ENCODE data around the gene PCBD1. TPM values are rescaled to one million over a fixed set of nuclear protein-coding genes. Genes with fewer than 3 reads are reported as not detected.
A peak's percentile ranks its signal among the peaks of the same experiment; 100 is the strongest.

Gene PCBD1
- polyA plus RNA-seq, 1 donor: 75.7 TPM

DNA sequence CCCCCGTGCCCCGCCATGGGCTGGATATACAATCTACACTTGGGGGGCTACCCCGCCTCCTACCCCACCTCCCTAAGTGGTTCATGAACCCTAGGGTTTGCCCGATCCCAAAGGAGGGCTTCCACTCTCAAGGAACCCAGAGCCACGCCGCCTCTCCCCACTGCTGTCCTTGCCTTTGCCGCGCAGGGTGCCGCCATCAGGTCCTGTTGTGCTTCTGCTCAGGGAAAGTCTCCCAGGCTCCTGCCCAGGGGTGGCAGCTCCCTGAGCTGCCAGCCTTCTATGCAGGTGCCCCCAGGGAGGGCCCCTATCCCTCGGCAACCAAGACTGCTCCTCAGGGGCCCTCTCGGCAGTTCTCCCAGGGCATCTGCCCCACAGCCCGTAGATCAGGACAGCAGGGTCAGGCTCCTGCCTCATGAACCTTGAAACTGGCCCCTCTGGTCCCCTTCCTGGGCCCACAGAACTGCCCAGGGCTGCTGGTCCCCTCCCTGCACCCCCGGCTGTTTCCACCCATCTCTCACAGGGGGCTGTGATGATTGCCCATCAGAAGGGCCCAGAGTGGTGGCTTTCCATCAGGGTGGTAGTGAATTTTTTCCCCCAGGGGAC is 13.0 kb upstream of the PCBD1 start:
- no peak for DNase-seq

DNA sequence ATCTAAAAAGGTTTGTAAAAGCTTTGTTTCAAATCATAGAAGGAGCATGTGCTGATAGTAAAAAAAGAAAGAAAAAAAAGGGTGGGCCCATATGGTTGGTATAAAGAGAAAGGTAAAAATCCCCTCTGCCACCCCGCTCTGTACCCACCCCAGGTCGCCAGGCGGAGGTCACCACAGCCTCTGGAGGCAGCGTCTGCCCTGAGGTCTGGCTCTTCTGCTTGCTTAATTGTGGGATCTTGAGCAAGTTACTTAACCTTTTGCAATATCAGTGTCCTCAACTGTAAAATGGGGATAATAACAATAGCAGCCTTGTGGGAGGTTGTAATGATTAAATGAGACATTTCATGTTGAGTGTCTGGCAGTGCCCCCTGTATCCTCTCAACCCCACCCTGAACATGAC is 10.7 kb upstream of the PCBD1 start:
- DNase-seq: no peak

DNA sequence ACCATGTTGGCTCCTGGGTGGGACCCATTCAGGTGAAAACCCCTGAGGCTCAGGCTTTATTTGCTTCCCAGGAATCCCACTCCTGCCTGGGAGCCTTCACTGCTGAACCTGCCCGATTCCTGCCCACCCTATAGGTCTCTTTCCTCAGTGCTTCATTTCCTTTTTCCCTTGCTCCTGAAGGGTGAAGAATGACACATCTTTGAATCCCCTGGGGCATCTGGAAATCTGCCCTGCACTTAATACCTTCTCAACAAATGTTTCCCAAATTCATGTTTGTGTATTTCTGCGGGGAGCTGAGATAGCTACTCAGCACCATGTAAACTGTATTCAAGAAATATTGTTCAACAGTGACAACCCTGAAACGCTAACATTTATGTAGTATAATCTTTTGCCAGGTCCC is 10.3 kb upstream of the PCBD1 start:
- DNase-seq: no peak

DNA sequence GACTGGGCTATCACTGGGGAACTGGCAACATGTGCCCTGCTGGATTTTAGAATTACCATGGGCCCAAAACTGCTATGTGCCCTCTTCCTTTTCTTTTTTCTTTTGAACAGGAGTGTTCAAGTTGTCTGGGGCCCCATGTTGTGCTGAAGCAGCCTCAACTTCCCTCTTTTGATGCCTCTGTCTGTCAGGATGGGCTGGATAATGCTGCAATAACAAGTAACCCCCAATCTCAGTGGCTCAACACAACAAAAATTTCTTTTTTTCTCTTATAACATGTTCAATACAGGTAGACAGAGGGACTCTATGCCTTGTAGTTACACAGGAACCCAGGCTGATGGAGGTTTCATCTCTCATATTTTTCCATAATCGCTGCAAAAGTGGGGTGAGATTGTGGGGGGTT is 8.2 kb upstream of the PCBD1 start:
- no peak for DNase-seq

DNA sequence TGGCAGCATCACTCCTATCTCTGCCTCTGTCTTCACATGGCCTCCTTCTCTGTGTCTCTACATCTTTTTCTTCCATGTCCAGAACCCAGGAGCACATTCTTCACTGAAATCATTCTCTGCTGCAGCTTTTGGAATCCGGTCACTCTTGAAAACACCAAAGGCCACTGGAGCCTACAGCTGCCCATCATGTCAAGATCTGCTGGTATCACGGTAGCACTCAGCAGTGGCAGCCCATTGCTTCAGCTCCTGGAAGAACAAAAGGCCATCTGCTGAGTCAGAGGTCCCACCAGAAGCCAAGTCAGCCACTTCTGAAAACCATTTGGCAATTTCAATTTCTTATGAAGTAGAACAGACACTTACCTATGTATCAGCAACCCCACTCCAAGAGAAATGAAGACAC is 6.1 kb upstream of the PCBD1 start:
- DNase-seq: no peak

DNA sequence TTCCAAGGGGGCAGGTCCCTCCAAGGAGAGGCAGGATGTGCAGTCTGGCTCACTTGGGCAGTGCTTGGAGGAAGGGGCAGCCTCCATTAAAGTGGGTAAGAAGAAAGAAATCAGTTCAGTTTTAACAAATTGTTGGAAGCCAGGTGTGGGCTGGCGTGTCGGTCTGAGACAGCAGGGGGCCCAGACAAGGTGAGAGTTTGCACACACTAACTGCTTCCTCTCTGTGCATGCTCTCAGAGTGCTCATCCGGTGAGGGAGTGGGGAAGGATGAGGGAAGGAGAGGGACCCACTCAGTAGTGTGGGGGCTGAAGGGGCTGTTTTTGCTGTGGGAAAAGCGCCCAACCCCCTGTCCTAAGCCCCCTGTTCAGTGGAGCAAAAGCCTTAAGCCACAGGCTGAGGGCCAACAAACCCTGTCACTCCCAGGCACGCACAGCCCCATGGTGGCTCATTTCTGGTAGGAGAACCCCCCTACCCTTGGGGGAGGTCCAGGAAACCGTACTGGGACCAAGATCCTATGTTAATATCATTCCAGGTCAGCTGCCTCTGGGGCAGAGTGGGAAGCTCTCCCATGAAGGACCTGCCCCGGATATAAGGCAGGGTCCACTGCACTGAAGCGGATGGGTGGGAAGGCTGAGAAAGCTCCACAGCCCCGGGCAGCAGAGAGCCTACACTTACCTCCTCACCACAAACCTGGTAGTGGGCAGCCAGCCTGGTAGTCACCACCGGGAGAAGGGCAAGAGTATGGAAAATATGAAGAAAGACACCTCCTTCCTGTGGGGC is 5.1 kb upstream of the PCBD1 start:
- DNase-seq: no peak

DNA sequence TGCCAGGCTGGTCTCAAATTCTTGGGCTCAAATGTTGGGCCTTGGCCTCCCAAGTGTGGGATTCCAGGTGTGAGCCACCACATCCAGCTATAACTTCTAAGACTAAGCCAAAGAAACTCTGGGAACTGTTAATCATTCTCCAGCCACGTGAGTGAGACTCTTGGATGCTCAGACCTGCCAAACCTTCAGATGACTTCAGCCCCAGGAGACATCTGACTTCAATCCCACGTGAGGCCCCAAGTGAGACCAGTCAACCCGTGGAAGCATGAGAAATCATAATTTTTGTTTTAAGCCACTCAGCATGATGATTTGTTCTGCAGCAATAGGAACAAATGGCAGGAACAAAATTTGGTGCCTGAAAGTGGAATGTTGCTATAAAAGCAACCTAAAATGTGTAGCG is 4.3 kb upstream of the PCBD1 start:
- no peak for DNase-seq

DNA sequence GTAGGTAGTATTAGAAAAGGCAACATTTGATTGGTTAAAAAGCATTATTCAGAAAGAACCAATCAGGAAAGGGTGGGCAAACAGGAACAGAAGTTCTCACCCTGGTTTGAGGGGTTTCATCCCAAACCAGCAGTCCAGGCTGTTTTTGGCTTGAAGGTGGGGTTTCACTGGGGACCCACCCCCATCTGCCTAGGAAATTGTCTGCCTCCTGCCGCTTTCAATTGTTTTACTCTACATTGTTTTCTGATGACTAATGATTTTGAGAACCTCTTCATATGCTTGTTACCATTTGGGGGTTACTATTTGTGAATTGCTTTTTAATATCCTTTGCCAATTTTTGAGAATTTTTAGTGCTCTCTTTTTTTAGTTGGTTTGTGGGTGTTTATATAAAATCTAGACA is 3.3 kb upstream of the PCBD1 start:
- DNase-seq: no peak

DNA sequence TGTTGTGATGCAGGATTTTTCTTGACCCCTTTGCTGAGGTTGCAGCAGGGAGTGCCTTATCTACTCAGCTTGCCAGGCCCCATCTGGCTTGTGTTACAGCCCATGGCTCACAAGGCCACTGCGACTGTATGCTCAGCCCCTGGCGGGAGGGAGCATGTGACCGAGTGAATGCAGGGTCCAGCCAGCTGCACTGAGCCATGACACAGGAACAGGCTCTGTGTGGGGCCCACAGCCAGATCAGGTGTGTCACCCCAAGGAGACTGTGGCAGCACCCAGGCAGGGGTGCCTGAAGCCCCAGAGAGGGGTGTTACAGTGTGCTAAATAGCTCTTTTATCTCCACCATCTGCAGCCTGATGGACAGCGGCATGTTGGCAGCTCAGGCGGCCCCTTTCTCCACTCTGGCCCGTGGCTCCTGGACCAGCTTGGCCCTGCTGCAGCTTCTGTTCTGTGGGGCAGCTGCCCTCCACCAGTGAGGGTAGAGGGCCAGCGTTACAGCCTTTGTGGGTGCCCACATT is 2.6 kb upstream of the PCBD1 start:
- no peak for DNase-seq

DNA sequence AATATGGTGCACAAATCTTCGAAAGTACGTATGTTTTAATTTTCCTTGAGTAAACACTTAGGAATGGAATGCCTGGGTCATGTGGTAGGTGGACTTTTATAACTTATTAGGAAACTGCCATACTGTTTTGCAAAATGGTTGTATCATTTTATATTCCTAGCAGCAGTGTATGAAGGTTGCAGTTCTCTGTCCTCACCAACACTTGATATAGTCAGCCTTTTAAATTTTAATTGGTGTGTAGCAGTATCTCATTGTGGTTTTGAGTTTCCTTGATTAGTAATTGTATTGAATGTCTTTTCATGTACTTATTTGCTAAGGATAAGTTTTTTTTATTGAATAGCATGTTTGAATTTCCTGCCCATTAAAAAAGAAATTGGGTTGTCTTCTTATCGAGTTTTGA is 926 bp upstream of the PCBD1 start:
- no peak for DNase-seq

DNA sequence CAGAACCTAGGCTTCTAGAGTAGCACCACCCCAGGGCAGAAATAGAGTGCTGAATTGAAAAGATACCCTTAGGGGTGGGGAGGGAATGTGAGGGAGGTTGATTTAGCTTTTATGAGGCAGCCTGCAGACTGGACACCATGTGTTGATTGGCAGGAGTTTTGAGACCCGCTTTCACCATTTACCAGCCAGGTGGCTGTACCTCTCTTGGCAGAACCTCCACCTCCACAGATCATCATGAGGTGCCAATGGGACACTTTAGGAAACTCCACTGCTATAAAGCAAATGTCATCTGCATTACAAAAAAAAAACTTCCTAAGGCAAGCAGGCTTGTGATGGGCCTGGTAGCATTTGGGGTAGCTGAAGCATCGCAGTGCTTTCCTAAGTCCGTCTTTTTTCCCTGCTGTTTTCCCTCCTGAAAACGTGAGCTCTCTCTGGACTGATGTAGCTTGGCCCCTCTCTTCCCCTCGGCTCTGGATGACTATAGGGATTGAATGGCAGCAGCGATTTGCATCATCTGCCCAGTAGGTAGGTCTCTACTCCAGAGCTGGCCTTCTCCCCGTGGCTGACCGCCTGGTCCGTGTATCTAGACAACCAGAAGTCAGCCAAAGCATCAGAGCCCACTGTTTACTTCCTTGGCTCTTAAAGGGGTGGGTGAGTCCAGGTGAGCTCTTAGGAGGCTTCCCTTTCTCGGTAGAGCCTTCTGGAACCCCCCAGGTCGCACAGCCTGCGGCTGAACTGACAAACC is 1.3 kb downstream of the PCBD1 start:
- DNase-seq: no peak

DNA sequence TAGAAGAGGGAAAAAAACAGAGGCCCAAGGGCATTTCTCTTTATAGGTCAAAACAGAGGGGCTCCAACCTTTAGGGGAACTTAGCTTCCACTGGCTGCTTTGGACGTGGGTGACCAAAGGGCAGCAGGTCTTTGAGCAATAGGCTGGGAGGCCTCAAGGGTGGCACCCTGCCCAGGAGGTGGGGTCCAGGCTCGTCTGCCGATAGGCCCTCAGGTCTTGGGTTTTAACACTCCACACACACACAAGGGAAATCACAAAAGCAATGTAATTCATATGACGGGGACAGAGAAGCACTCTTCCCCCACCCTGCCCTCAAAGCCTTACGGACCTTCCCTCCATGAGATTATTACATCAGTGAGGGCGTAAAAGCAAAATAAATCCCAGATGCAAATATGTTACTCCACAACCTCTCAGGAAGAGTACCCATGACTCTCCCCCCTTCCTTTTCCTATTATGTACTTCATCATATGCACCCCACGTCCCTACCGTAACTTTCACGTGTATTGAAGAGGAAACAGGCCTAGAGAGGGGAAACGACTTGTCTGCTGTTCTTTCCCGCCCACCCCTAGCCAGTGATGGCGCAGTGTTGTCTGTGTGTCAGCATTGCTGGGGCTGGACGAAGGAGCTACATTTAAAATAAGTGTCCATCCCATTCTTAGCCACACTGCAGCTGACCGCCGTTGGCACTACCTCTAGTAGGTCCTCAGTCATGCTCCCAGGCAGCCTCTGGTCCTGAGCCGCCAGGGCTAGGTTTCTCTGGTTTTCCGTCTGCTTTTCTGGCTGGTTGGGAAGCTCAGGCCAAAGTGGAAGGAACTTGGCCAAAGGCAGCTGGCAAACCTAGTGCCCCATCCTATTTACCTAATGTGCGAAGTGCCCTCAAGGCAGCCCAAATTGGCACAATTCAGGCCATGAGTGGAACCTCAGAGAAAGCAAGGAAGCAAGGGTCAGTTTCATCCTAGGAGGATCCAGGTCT is 2.1 kb downstream of the PCBD1 start:
- no peak for DNase-seq

DNA sequence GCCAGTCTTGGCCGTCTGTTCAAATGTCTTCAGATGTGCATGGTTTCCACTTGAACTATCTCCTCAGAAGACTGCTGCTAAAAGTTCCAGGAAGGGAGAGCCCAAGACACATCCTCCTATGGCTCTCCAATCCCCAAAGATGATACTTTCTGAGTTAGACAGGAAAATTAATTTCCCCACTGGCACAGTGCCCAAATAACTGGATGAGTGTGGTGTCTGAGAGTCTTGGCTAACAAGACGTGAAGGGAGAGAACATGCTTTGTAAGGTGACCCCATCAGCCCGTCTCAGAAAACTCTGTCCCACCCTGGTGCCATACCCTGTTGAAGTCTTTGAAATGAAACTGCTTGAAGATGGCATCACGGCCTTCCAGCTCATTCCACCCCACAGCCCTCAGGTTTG is 2.9 kb downstream of the PCBD1 start:
- no peak for DNase-seq

DNA sequence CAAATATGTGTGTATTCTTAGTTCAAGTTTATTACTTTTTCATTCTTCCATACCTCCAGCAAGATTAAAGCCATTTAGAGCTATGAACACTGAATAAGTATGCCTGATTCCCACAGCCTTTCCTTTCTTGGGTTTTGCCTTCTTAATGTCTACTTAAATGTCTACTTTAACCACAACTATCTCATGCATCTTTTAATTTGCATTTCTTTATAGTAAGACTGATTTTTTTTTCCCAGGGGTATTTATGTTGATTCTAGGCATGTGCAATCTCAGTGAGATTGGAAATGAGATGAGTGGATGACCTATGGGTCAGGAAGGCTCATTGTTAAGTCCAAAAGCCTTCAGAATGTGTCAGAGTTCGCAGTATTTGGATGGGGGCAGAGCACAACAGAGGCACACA is 3.6 kb downstream of the PCBD1 start:
- DNase-seq: no peak

DNA sequence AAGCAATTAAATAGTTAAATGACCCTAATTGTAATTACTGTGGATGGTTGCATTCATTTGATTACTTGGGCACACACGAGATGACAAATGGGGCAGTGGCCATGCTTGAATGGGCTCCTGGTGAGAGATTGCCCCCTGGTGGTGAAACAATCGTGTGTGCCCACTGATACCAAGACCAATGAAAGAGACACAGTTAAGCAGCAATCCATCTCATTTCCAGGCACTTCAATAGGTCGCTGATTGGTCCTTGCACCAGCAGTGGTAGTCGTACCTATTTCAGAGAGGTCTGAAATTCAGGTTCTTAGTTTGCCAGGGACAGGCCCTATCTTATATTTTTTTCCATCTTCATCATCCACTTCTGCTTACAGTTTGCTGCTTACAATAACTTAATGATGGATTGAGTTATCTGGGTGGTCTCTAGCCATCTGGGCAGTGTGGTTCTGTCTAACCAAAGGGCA is 8.3 kb downstream of the PCBD1 start:
- DNase-seq: peak; percentile 70

DNA sequence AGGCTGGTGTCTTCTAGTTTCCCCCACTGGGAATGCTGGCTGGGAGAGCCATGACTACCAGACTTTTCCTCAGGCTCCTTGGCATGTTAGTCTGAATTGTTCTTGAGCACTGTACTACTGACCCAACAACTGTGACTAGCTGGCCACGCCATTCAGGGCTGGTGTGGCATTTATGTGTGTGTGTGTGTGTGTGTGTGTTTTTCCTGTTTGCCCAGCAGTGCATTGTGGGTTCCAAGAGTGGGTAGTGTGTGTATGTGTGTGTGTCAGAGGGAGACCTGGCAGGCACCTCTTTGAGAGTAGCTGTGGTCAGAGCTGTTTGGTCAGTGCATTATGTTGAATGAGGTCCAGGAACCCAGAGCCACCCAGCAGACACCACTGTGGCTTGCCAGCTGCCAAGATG is 9.2 kb downstream of the PCBD1 start:
- DNase-seq: no peak

DNA sequence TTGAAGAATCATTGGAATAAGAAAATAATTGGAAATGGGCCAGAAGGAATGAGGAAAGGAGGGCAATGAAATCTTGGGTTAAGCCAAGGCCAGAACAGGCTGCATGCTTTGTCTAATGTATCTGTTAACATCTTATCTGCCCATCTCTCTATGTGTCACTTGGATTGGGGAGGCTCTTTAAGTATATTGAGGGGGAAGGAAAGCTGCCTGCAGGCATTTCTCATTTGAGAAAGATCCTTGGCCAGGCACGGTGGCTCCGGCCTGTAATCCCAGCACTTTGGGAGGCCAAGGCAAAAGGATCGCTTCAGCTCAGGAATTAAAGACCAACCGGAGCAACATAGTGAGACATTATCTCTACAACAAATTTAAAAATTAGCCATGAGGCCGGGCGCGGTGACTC is 14.3 kb downstream of the PCBD1 start:
- no peak for DNase-seq

DNA sequence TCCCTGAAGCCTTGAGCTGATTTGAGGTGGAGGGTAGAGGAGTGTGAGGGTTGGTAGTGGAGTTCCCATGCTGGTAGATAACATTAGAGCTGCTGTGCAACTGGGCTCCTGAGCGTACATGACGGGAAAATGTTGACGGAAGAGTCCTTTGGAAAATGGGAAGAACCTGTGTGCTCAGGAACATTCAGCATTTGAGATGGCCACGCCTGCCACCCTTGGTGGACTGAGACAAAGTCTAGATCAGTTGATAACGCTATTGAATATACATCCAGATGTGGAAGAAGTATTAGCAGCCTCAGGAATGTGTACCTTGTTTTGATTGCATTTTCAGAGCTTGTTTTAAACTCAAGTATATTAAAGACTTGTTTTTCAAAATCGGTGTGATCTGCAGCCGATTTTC is 16.1 kb downstream of the PCBD1 start:
- DNase-seq: no peak

DNA sequence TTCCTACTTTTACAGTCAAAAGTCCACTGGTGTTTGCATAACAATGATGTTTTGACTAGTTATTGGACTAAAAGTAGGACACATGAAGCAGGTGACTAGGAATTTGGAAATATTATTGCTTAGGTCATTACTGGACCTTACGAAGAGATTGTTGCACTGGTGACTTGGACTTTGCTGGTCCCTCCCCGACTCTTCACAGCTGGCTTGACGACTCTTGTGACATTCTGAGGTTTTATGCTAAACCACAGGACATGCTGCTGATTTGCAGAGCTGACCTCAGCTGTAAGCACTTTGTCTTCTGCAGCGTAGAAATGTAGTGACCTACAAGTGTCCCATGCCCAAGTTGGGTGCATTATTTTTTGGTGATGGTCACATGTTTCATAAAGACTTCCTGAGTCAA is 21.9 kb downstream of the PCBD1 start:
- DNase-seq: no peak

DNA sequence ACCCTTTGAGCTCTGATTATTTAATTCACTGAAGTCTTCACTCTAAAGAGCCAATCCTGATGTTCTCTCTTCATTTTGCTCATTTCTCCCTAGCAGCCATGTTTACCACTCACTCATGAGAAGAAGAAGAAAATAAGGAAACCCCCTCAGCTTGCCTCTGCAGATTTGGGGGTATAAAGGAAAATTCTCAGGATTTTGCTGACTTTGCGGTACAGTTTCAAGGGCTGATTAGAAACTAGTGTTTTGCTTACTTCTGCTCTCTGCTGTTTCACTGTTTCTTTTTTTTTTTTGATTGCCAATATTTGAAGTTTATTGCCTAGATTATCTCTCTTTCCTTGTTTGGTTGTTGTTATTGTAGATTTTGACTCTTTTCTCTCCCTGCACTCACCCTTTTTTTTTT is 23.4 kb downstream of the PCBD1 start:
- DNase-seq: no peak

DNA sequence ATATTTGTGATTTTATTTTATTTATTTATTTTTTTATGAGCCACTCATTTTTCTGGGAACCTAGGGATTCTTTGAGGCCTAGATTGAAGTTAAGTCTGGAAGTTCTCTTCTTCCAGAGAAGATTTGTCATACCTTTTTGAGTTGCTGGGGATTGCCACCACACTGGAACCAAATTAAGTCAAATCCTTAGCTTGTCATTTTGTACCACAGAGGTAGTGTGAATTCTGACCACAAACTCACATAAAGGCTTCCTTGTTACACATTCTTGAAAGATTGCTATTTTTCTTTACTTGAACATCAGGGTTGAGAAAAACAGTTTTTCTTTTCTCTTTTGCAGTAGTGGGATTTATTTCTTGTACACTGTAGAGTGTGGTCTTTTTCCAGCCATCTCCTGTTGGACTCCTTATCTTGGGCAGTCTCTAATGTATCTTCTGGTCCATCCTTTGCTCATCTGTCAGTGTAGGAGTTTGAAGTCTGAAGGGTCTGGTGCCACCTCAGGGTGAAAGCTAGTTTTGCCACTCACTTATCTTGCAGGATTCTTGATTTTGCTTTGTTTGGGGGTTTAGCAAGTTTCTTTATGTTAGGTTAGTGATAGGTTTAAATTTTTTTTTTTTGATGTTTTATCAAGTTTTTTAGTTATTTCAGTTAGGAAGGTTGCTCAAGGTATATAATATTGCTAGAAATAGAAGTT is 24.8 kb downstream of the PCBD1 start:
- no peak for DNase-seq
